ENCODE measurements around the gene PDE11A.

PDE11A gene

GRCh38 chr2:178072383-178073301, at the start of gene PDE11A:
PDE11A (minus strand) TSS chr2:178072777; CDS start chr2:178072437, 340 bp downstream.
- DNase-seq (ENCODE audit: extremely low spot score) = peak; percentile 84
- ChIA-PET POLR2A (interaction anchor here (1.0 to 1.2 kb wide), 3 partner anchors 9 to 38 kb away, joined by 3 to 5 read pairs (median 3); no protein-coding TSS in a partner anchor), CTCF (interaction anchor here (0.6 kb wide), 2 partner anchors 10 to 342 kb away, joined by 3 to 4 read pairs; no protein-coding TSS in a partner anchor)
- TF ChIP-seq ARNT (IDR thresholded peaks at IDR 0.05) (no peak), FOXA1 (IDR thresholded peaks at IDR 0.05) (no peak), LEF1 (IDR thresholded peaks at IDR 0.05; ENCODE audit: borderline replicate concordance) (no peak), BHLHE40 (IDR thresholded peaks at IDR 0.05; ENCODE audit: borderline replicate concordance) (no peak), SUZ12 (IDR thresholded peaks at IDR 0.05) (no peak), ELF4 (IDR thresholded peaks at IDR 0.05) (peak; percentile 28; the same call in 1 of the 2 replicates), FOXK2 (IDR thresholded peaks at IDR 0.05) (no peak)
- TF ChIP-seq, protein P1, sequence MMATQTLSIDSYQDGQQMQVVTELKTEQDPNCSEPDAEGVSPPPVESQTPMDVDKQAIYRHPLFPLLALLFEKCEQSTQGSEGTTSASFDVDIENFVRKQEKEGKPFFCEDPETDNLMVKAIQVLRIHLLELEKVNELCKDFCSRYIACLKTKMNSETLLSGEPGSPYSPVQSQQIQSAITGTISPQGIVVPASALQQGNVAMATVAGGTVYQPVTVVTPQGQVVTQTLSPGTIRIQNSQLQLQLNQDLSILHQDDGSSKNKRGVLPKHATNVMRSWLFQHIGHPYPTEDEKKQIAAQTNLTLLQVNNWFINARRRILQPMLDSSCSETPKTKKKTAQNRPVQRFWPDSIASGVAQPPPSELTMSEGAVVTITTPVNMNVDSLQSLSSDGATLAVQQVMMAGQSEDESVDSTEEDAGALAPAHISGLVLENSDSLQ (IDR thresholded peaks at IDR 0.05) = peak; percentile 52; the same call in 1 of the 2 replicates

DNA sequence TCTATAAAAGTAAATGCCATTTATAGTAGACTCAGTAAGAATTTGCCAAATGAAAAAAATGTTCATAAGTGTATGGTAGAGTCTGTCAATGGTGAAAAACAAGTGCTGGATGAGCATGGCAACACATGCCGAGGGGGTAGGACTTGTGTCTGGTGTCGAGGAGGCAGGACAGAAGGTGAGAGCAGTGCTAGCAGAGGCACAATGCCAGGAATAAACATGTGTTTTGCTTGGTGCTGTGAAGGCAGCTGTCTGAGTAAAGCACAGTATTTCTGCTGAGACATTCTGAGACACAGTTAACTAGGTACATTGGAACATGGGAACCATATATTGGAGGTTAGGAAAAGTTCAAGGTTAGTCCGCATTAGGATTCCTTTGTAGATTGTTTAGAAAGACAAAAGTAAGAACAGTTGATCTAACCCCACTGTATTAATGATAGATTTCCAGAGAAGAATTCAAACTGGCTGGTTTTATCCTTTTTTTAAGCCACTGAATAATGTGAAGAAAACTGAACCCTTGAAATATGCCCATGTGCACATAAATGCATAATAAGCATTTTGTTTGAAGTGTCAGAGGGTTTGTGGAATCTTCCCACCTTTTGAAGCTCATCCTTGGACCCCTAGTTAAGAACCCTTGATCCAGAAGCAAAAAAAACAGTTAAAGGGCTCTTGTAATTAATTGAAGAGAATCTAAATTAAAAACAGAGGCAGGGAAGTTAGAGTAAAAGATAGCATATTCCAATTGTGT, 46.8 kb upstream of the PDE11A start:
- DNase-seq (ENCODE audit: extremely low spot score) = no peak
- CTCF ChIA-PET = no interaction called here
- TF ChIP-seq ZNF384 (IDR thresholded peaks at IDR 0.05) (no peak), BHLHE40 (IDR thresholded peaks at IDR 0.05; ENCODE audit: borderline replicate concordance) (no peak), SP1 (IDR thresholded peaks at IDR 0.05) (no peak), ELF4 (IDR thresholded peaks at IDR 0.05) (no peak), FOXK2 (IDR thresholded peaks at IDR 0.05) (no peak), L3MBTL2 (conservative IDR thresholded peaks at IDR 0.05) (no peak), FOXA1 (IDR thresholded peaks at IDR 0.05) (no peak), TARDBP (IDR thresholded peaks at IDR 0.05) (no peak), LEF1 (IDR thresholded peaks at IDR 0.05; ENCODE audit: borderline replicate concordance) (no peak), SUZ12 (IDR thresholded peaks at IDR 0.05) (no peak), NFRKB (IDR thresholded peaks at IDR 0.05) (no peak), HDGF (IDR thresholded peaks at IDR 0.05; ENCODE audit: borderline replicate concordance) (no peak), FOXM1 (IDR thresholded peaks at IDR 0.05; ENCODE audit: borderline replicate concordance) (no peak), ARNT (IDR thresholded peaks at IDR 0.05) (no peak), CTBP1 (IDR thresholded peaks at IDR 0.05; ENCODE audit: borderline replicate concordance) (no peak)
- TF ChIP-seq, protein P1 (IDR thresholded peaks at IDR 0.05) = no peak
- POLR2A ChIA-PET = no interaction called here

DNA sequence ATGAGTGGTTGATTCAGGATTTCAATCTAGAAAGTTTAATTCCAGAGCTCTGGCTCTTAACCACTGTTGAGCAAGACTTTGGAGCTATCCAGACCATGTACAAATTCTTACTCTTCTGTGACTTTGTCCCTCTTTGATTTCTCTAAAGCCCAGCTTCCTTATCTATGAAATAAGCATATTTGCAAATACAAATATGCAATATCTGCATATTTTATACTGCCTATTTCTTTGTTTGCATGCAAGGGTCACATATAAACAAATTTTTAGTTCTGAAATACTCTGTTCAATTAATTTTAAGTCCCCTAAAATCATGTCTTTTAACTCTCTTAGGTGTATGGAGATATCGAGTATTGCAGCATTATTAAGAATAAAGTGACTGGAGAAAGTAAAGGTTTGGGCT, 45.1 kb upstream of the PDE11A start:
- TF ChIP-seq ARNT (IDR thresholded peaks at IDR 0.05) (no peak), LEF1 (IDR thresholded peaks at IDR 0.05; ENCODE audit: borderline replicate concordance) (no peak), HDGF (IDR thresholded peaks at IDR 0.05; ENCODE audit: borderline replicate concordance) (no peak)
- POLR2A ChIA-PET = no interaction called here
- CTCF ChIA-PET = no interaction called here
- no peak for DNase-seq (ENCODE audit: extremely low spot score)

DNA sequence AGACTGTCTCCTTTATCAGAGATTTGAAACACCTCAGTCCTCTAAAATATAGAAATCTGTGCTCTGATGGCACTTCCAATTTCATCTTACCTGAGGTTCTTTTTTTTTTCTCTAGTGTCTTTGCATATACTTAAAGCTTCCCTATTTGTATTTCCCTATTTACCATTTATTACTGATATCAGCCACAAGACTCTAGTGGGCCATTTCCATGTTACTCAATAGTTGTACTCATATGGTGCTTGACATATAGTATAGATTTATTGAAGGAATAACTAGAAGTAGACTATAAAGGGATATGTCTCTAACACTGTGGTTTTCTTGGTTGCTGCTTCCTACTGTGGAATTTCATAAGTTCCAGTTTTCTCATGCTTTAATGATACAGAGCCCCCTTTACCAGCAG, 42.7 kb upstream of the PDE11A start:
- CTCF ChIA-PET = interaction anchor here (1.3 kb wide), 1 partner anchor 17 kb away, joined by 3 read pairs; no protein-coding TSS in a partner anchor
- TF ChIP-seq LEF1 (IDR thresholded peaks at IDR 0.05; ENCODE audit: borderline replicate concordance) = no peak
- POLR2A ChIA-PET = no interaction called here
- DNase-seq (ENCODE audit: extremely low spot score) = no peak

DNA sequence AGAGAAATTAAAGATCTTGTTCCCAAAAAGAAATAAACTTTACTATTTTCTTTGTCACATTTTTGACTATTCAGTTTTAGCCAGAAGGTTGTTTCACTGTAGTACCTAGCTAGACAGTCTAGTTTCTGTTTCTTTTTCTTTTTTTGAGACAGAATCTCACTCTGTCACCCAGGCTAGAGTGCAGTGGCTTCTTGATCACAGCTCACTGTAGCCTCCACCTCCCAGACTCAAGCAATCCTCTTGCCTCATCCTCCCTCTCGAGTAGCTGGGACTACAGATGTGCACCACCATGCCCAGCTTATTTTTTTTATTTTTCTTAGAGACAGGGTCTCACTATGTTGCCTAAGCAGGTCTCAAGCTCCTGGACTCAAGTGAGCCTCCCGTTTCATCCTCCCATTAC, 41.9 kb upstream of the PDE11A start:
- ChIA-PET CTCF (interaction anchor here (0.7 to 1.1 kb wide), 2 partner anchors 110 to 207 kb away, joined by 3 read pairs; no protein-coding TSS in a partner anchor), POLR2A (interaction anchor here (4.0 kb wide), 1 partner anchor 299 kb away, joined by 23 read pairs; no protein-coding TSS in a partner anchor)
- TF ChIP-seq FOXK2 (IDR thresholded peaks at IDR 0.05) (no peak), NFRKB (IDR thresholded peaks at IDR 0.05) (no peak), CTBP1 (IDR thresholded peaks at IDR 0.05; ENCODE audit: borderline replicate concordance) (no peak), FOXA1 (IDR thresholded peaks at IDR 0.05) (no peak), FOXM1 (IDR thresholded peaks at IDR 0.05; ENCODE audit: borderline replicate concordance) (no peak), L3MBTL2 (conservative IDR thresholded peaks at IDR 0.05) (no peak), BHLHE40 (IDR thresholded peaks at IDR 0.05; ENCODE audit: borderline replicate concordance) (no peak), ARNT (IDR thresholded peaks at IDR 0.05) (no peak), SP1 (IDR thresholded peaks at IDR 0.05) (no peak), ELF4 (IDR thresholded peaks at IDR 0.05) (no peak), HDGF (IDR thresholded peaks at IDR 0.05; ENCODE audit: borderline replicate concordance) (no peak), TARDBP (IDR thresholded peaks at IDR 0.05) (no peak), ZNF384 (IDR thresholded peaks at IDR 0.05) (no peak), LEF1 (IDR thresholded peaks at IDR 0.05; ENCODE audit: borderline replicate concordance) (no peak), SUZ12 (IDR thresholded peaks at IDR 0.05) (no peak)
- TF ChIP-seq, protein P1 (IDR thresholded peaks at IDR 0.05) = no peak
- no peak for DNase-seq (ENCODE audit: extremely low spot score)
